Neural progenitor cell (in vitro differentiated cells): ENCODE measurements around the gene HAO2. TPM values are rescaled to one million over a fixed set of nuclear protein-coding genes. Genes with fewer than 3 reads are reported as not detected.

ENCODE experiments used
- DNase-seq: peaks from one replicate; pipeline ENCODE4 v3.0.0-alpha.2; 2016; ENCODE audit warnings: low spot score
- H2AFZ ChIP-seq: fragments of 200-600 bp; sonication (generic); replicated peaks from 2 replicates; pipeline ENCODE4 v1.6.1; 2016; ENCODE audit warnings: antibody characterized with exemption
- H3F3A ChIP-seq: fragments of 200-600 bp; sonication (generic); 2 replicates; pipeline ENCODE4 v1.6.1; 2016; ENCODE audit warnings: antibody characterized with exemption, low read depth
- H3K27ac ChIP-seq: fragments of 200-600 bp; sonication (generic); 2 replicates; pipeline ENCODE4 v1.5.1; 2016; ENCODE audit warnings: mild to moderate bottlenecking
- H3K27me3 ChIP-seq: fragments of 200-600 bp; sonication (generic); 2 replicates; pipeline ENCODE4 v1.6.1; 2016; ENCODE audit warnings: mild to moderate bottlenecking, moderate library complexity
- H3K36me3 ChIP-seq: fragments of 200-600 bp; sonication (generic); 2 replicates; pipeline ENCODE4 v1.5.1; 2016
- H3K4me1 ChIP-seq: fragments of 200-600 bp; sonication (generic); 2 replicates; pipeline ENCODE4 v1.6.1; 2016; ENCODE audit warnings: mixed run types
- H3K4me2 ChIP-seq: fragments of 200-600 bp; sonication (generic); 2 replicates; pipeline ENCODE4 v1.6.1; 2016
- H3K4me3 ChIP-seq: fragments of 200-600 bp; sonication (generic); 2 replicates; pipeline ENCODE4 v1.5.1; 2016
- H3K79me2 ChIP-seq: fragments of 200-600 bp; sonication (generic); 2 replicates; pipeline ENCODE4 v1.6.1; 2016; ENCODE audit warnings: low read depth
- H3K9ac ChIP-seq: fragments of 200-600 bp; sonication (generic); 2 replicates; pipeline ENCODE4 v1.6.1; 2016
- H3K9me3 ChIP-seq: fragments of 200-600 bp; sonication (generic); 2 replicates; pipeline ENCODE4 v1.5.1; 2016; ENCODE audit warnings: low read depth
- H4K20me1 ChIP-seq: fragments of 200-600 bp; sonication (generic); 2 replicates; pipeline ENCODE4 v1.6.1; 2016; ENCODE audit warnings: low read depth
- H3K27ac Mint-ChIP-seq: 3 replicates; pipeline ENCODE4 v1.8.0; 2021; ENCODE audit warnings: mixed read lengths
- H3K27me3 Mint-ChIP-seq: 2 replicates; pipeline ENCODE4 v1.8.0; 2022; ENCODE audit warnings: low read depth, mild to moderate bottlenecking, inconsistent platforms, moderate library complexity, mixed read lengths; ENCODE audit not compliant: insufficient read depth
- H3K36me3 Mint-ChIP-seq: 3 replicates; pipeline ENCODE4 v1.8.0; 2021; ENCODE audit warnings: mixed read lengths
- H3K4me1 Mint-ChIP-seq: 3 replicates; pipeline ENCODE4 v1.8.0; 2021; ENCODE audit warnings: mixed read lengths
- H3K4me3 Mint-ChIP-seq: 3 replicates; pipeline ENCODE4 v1.8.0; 2021; ENCODE audit warnings: mild to moderate bottlenecking, moderate library complexity, mixed read lengths
- H3K9me3 Mint-ChIP-seq: 3 replicates; pipeline ENCODE4 v1.8.0; 2020; ENCODE audit warnings: mixed read lengths
- CTCF ChIP-seq: fragments of 200-600 bp; sonication (generic); IDR thresholded peaks from 2 replicates; pipeline ENCODE4 v1.5.1; 2017; ENCODE audit warnings: antibody characterized with exemption, mild to moderate bottlenecking
- EZH2 ChIP-seq: fragments of 200-600 bp; sonication (generic); IDR thresholded peaks from 2 replicates; pipeline ENCODE4 v1.6.1; 2017; ENCODE audit warnings: antibody characterized with exemption, mild to moderate bottlenecking, moderate library complexity
- EZH2phosphoT487 ChIP-seq: fragments of 200-600 bp; sonication (generic); IDR thresholded peaks from 2 replicates; pipeline ENCODE4 v1.6.1; 2017; ENCODE audit warnings: antibody characterized with exemption
- total RNA-seq: library from RNA; depleted of rRNA; stranded (reverse); fragments of >200 nt; gene quantifications from 2 replicates; pipeline ENCODE4 v1.2.3, GENCODE V29; 2015; ENCODE audit warnings: low replicate concordance

Gene HAO2
- total RNA-seq, 1 donor from 2014 or later = not detected

GRCh38 chr1:119388450-119388849 is 19.9 kb downstream of the HAO2 start:
- Histone ChIP-seq H3K27me3 (no peaks in the 10 kb centered on the region), H2AFZ (no peak overlapping the region), H3K4me1 (peaks cover 10% of the 10 kb centered on the region), H3K4me2 (no peak overlapping the region), H3K27ac (no peak overlapping the region), H3K79me2 (no peaks in the 10 kb centered on the region), H3K4me3 (no peak overlapping the region), H4K20me1 (no peaks in the 10 kb centered on the region), H3F3A (peaks cover 3% of the 10 kb centered on the region), H3K36me3 (no peaks in the 10 kb centered on the region), H3K9ac (no peak overlapping the region), H3K9me3 (no peaks in the 10 kb centered on the region)
- no peaks in the 10 kb centered on the region for H3K9me3 Mint-ChIP-seq
- H3K27ac Mint-ChIP-seq = no peak overlapping the region
- H3K4me3 Mint-ChIP-seq = no peak overlapping the region
- H3K36me3 Mint-ChIP-seq = no peaks in the 10 kb centered on the region
- no peaks in the 10 kb centered on the region for H3K4me1 Mint-ChIP-seq
- TF ChIP-seq CTCF = no peak
- TF ChIP-seq EZH2 = no peak
- TF ChIP-seq EZH2phosphoT487 = no peak
- no peak for DNase-seq
- H3K27me3 Mint-ChIP-seq = no peaks in the 10 kb centered on the region

- Histone ChIP-seq H3F3A (peaks cover 3% of the 10 kb centered on the region), H3K4me1 (peaks cover 10% of the 10 kb centered on the region), H3K79me2 (no peaks in the 10 kb centered on the region), H3K4me2 (no peak overlapping the region), H3K9me3 (no peaks in the 10 kb centered on the region), H3K27ac (no peak overlapping the region), H3K27me3 (no peaks in the 10 kb centered on the region), H3K4me3 (no peak overlapping the region), H2AFZ (no peak overlapping the region), H3K36me3 (no peaks in the 10 kb centered on the region), H4K20me1 (no peaks in the 10 kb centered on the region), H3K9ac (no peak overlapping the region)
- DNase-seq = no peak
- H3K9me3 Mint-ChIP-seq = no peaks in the 10 kb centered on the region
- no peak for TF ChIP-seq EZH2
- H3K4me3 Mint-ChIP-seq = no peak overlapping the region
- H3K36me3 Mint-ChIP-seq = no peaks in the 10 kb centered on the region
- H3K27me3 Mint-ChIP-seq = no peaks in the 10 kb centered on the region
- H3K4me1 Mint-ChIP-seq = no peaks in the 10 kb centered on the region
- no peak overlapping the region for H3K27ac Mint-ChIP-seq
Observed at GRCh38 chr1:119390526-119390925, 21.9 kb downstream of the HAO2 start.

- Histone ChIP-seq H3K4me1 (peaks cover 10% of the 10 kb centered on the region), H3K4me2 (no peak overlapping the region), H3K27ac (no peak overlapping the region), H4K20me1 (no peaks in the 10 kb centered on the region), H2AFZ (no peak overlapping the region), H3K27me3 (no peaks in the 10 kb centered on the region), H3K36me3 (no peaks in the 10 kb centered on the region), H3K79me2 (no peaks in the 10 kb centered on the region), H3F3A (peaks cover 3% of the 10 kb centered on the region), H3K9me3 (no peaks in the 10 kb centered on the region), H3K9ac (no peak overlapping the region), H3K4me3 (no peak overlapping the region)
- no peak overlapping the region for H3K27ac Mint-ChIP-seq
- H3K4me3 Mint-ChIP-seq = no peak overlapping the region
- no peak for DNase-seq
- no peaks in the 10 kb centered on the region for H3K27me3 Mint-ChIP-seq
- H3K4me1 Mint-ChIP-seq = no peaks in the 10 kb centered on the region
- H3K9me3 Mint-ChIP-seq = no peaks in the 10 kb centered on the region
- TF ChIP-seq CTCF = no peak
- no peak for TF ChIP-seq EZH2phosphoT487
- TF ChIP-seq EZH2 = no peak
- no peaks in the 10 kb centered on the region for H3K36me3 Mint-ChIP-seq
Observed at GRCh38 chr1:119391749-119392148, 23.2 kb downstream of the HAO2 start.

GRCh38 chr1:119394085-119394484 is 25.5 kb downstream of the HAO2 start:
- no peaks in the 10 kb centered on the region for H3K9me3 Mint-ChIP-seq
- no peak overlapping the region for H3K4me3 Mint-ChIP-seq
- no peaks in the 10 kb centered on the region for H3K79me2 ChIP-seq
- no peaks in the 10 kb centered on the region for H3K9me3 ChIP-seq
- H3K4me3 ChIP-seq = no peak overlapping the region
- no peaks in the 10 kb centered on the region for H3K27me3 Mint-ChIP-seq
- H3K27me3 ChIP-seq = no peaks in the 10 kb centered on the region
- no peaks in the 10 kb centered on the region for H3F3A ChIP-seq
- no peak overlapping the region for H2AFZ ChIP-seq
- no peaks in the 10 kb centered on the region for H3K4me1 ChIP-seq
- H3K4me1 Mint-ChIP-seq = no peaks in the 10 kb centered on the region
- H3K36me3 ChIP-seq = no peaks in the 10 kb centered on the region
- H4K20me1 ChIP-seq = no peaks in the 10 kb centered on the region
- H3K27ac Mint-ChIP-seq = no peak overlapping the region
- H3K36me3 Mint-ChIP-seq = no peaks in the 10 kb centered on the region
- H3K27ac ChIP-seq = no peak overlapping the region
- H3K4me2 ChIP-seq = no peak overlapping the region
- DNase-seq = no peak
- TF ChIP-seq EZH2 (no peak), CTCF (no peak), EZH2phosphoT487 (no peak)
- H3K9ac ChIP-seq = no peak overlapping the region
